ENCODE results near the gene DOCK3. TPM values are rescaled to one million over a fixed set of nuclear protein-coding genes. Genes with fewer than 3 reads are reported as not detected.

Gene DOCK3
- total and polyA plus RNA-seq, 2 donors (not counting 3 experiments of a cell fraction or from before 2014, with no cell fraction given) = 0.08 to 0.13 TPM

- no peaks in the 10 kb centered on the region for H3K9me1 ChIP-seq (replicated peaks; ENCODE audit: control insufficient read depth, extremely low read depth, insufficient read depth, low read length)
- dilution Hi-C loops (cut with MboI; ENCODE audit: extremely low pct_ligation_motif_present, low sequenced_read_pairs) = no loop called here
- no peaks in the 10 kb centered on the region for H3K36me3 ChIP-seq (ENCODE audit: control insufficient read depth in 2 of 2, extremely low read depth in 1 of 2, insufficient read depth in 2 of 2, low read length in 2 of 2)
- no TSS peak for BruUV-seq (replicated peaks)
- H3K27me3 ChIP-seq (ENCODE audit: control insufficient read depth in 2 of 2, insufficient read depth in 2 of 2, low read length in 2 of 2) = no peaks in the 10 kb centered on the region
- H3K4me2 ChIP-seq (ENCODE audit: insufficient read depth, low read length) = no peak overlapping the region
- FAIRE-seq (no peak), DNase-seq (ENCODE audit: low read depth, low spot score) (no peak)
- no peak overlapping the region for H3K27ac ChIP-seq (ENCODE audit: insufficient read depth, low read depth, low read length)
- no peak overlapping the region for H3K4me3 ChIP-seq (replicated peaks in 1 of 3; ENCODE audit: insufficient read depth in 1 of 3, low read depth in 1 of 3, low read length in 3 of 3)
- no peaks in the 10 kb centered on the region for H4K20me1 ChIP-seq (replicated peaks; ENCODE audit: control insufficient read depth, extremely low read depth, insufficient read depth, low read length)
- no peaks in the 10 kb centered on the region for H3K79me2 ChIP-seq (ENCODE audit: control insufficient read depth, insufficient read depth, low read length)
- H3K9ac ChIP-seq (replicated peaks; ENCODE audit: extremely low read depth, insufficient read depth, low read length) = no peak overlapping the region
- no peak overlapping the region for H2AFZ ChIP-seq (ENCODE audit: low read depth, low read length)
- no peaks in the 10 kb centered on the region for H3K9me3 ChIP-seq (replicated peaks; ENCODE audit: control insufficient read depth, insufficient read depth, low read length)
- POLR2A ChIA-PET = no interaction called here
- CTCF ChIA-PET = no interaction called here
- H3K4me1 ChIP-seq (ENCODE audit: control insufficient read depth, extremely low read depth, insufficient read depth, low read length) = no peaks in the 10 kb centered on the region
- TF ChIP-seq MYC (IDR thresholded peaks at IDR 0.05; ENCODE audit: low read depth, low read length) (no peak), JUN (IDR thresholded peaks at IDR 0.05; ENCODE audit: borderline replicate concordance, insufficient read depth, insufficient read length, low read depth) (no peak), POLR2A (IDR thresholded peaks at IDR 0.05; ENCODE audit: low read depth, low read length) (no peak), CTCF (IDR thresholded peaks at IDR 0.05; ENCODE audit: extremely low read depth in 1 of 2, insufficient read depth in 1 of 2, low read depth in 1 of 2, low read length in 2 of 2) (no peak), GATA2 (IDR thresholded peaks at IDR 0.05; ENCODE audit: insufficient read depth, insufficient read length, low read depth, low read length) (no peak)
- intact Hi-C loops (cut with micrococcal nuclease) = no loop called here
Measured at GRCh38 chr3:51216291-51216690, 541.6 kb downstream of the DOCK3 start.

GRCh38 chr3:51221959-51222358, 547.2 kb downstream of the DOCK3 start:
- H3K9ac ChIP-seq (replicated peaks; ENCODE audit: extremely low read depth, insufficient read depth, low read length) = no peak overlapping the region
- H3K4me3 ChIP-seq (replicated peaks in 1 of 3; ENCODE audit: insufficient read depth in 1 of 3, low read depth in 1 of 3, low read length in 3 of 3) = no peak overlapping the region
- TF ChIP-seq FOS (IDR thresholded peaks at IDR 0.05; ENCODE audit: borderline replicate concordance, insufficient read depth, low read length) (no peak), EZH2 (IDR thresholded peaks at IDR 0.05; ENCODE audit: borderline replicate concordance, low read depth, low read length, severe bottlenecking) (no peak), CTCF (IDR thresholded peaks at IDR 0.05; ENCODE audit: extremely low read depth in 1 of 2, insufficient read depth in 1 of 2, low read depth in 1 of 2, low read length in 2 of 2) (no peak), MYC (IDR thresholded peaks at IDR 0.05; ENCODE audit: low read depth, low read length) (no peak), MAX (IDR thresholded peaks at IDR 0.05; ENCODE audit: insufficient read depth, insufficient read length) (no peak), POLR2A (IDR thresholded peaks at IDR 0.05; ENCODE audit: low read depth, low read length) (no peak), JUN (IDR thresholded peaks at IDR 0.05; ENCODE audit: borderline replicate concordance, insufficient read depth, insufficient read length, low read depth) (no peak), POLR2AphosphoS5 (IDR thresholded peaks at IDR 0.05; ENCODE audit: insufficient read depth, low read depth, low read length) (no peak)
- no peaks in the 10 kb centered on the region for H3K27me3 ChIP-seq (ENCODE audit: control insufficient read depth in 2 of 2, insufficient read depth in 2 of 2, low read length in 2 of 2)
- H3K9me1 ChIP-seq (replicated peaks; ENCODE audit: control insufficient read depth, extremely low read depth, insufficient read depth, low read length) = no peaks in the 10 kb centered on the region
- dilution Hi-C loops (cut with MboI; ENCODE audit: extremely low pct_ligation_motif_present, low sequenced_read_pairs) (no loop called here), intact Hi-C loops (cut with micrococcal nuclease) (no loop called here)
- no peak overlapping the region for H3K27ac ChIP-seq (ENCODE audit: insufficient read depth, low read depth, low read length)
- no peak overlapping the region for H2AFZ ChIP-seq (ENCODE audit: low read depth, low read length)
- no peaks in the 10 kb centered on the region for H3K36me3 ChIP-seq (ENCODE audit: control insufficient read depth in 2 of 2, extremely low read depth in 1 of 2, insufficient read depth in 2 of 2, low read length in 2 of 2)
- POLR2A ChIA-PET = no interaction called here
- H4K20me1 ChIP-seq (replicated peaks; ENCODE audit: control insufficient read depth, extremely low read depth, insufficient read depth, low read length) = no peaks in the 10 kb centered on the region
- no peak overlapping the region for H3K4me2 ChIP-seq (ENCODE audit: insufficient read depth, low read length)
- H3K4me1 ChIP-seq (ENCODE audit: control insufficient read depth, extremely low read depth, insufficient read depth, low read length) = no peaks in the 10 kb centered on the region
- CTCF ChIA-PET = no interaction called here
- no peak for FAIRE-seq
- BruUV-seq (replicated peaks) = no TSS peak
- no peak for DNase-seq (ENCODE audit: low read depth, low spot score)
- no peaks in the 10 kb centered on the region for H3K9me3 ChIP-seq (replicated peaks; ENCODE audit: control insufficient read depth, insufficient read depth, low read length)
- H3K79me2 ChIP-seq (ENCODE audit: control insufficient read depth, insufficient read depth, low read length) = no peaks in the 10 kb centered on the region

Data from endothelial cell of umbilical vein (primary cell).